HEK293 (cell line): ENCODE results near the gene AKAP11.

Experiments
- CTCF ChIA-PET: fragments of 350-600 bp; formaldehyde crosslinking; extraction: SDS; loops from one replicate; lab custom pipeline; 2021; ENCODE audit warnings: antibody characterized with exemption; lab: Yijun Ruan, JAX
- POLR2A ChIA-PET: fragments of 300-600 bp; formaldehyde crosslinking; extraction: SDS; loops from one replicate; lab custom pipeline; 2020; ENCODE audit warnings: antibody characterized with exemption, inconsistent platforms; lab: Yijun Ruan, JAX
- H3K27ac ChIP-seq: fragments of 200-500 bp; sonication (Bioruptor generic); 2 replicates; pipeline ENCODE4 v1.5.1; 2014; ENCODE audit warnings: low read depth, low read length, control low read depth, inconsistent platforms; ENCODE audit errors: extremely low read depth
- H3K36me3 ChIP-seq, 2 experiments: fragments of 200-500 bp in 1 of 2; sonication (Bioruptor generic) in 1 of 2; 1 replicate in 1 of 2; 2 replicates in 1 of 2; pipeline ENCODE4 v1.5.1; 2014 to 2017; ENCODE audit warnings: inconsistent platforms in 2 of 2, low read length in 2 of 2; ENCODE audit not compliant: control insufficient read depth in 2 of 2, insufficient read depth in 1 of 2
- H3K4me1 ChIP-seq: fragments of 200-500 bp; sonication (Bioruptor generic); 2 replicates; pipeline ENCODE4 v1.5.1; 2014; ENCODE audit warnings: mild to moderate bottlenecking, low read length, inconsistent platforms; ENCODE audit not compliant: control insufficient read depth, insufficient read depth
- H3K4me3 ChIP-seq: 2 replicates; pipeline ENCODE4 v1.5.1; 2011; ENCODE audit warnings: low read depth, mild to moderate bottlenecking, control low read depth, low read length, moderate library complexity
- H3K9me3 ChIP-seq: fragments of 200-500 bp; sonication (Bioruptor generic); 2 replicates; pipeline ENCODE4 v1.5.1; 2014; ENCODE audit warnings: low read depth, low read length, inconsistent platforms; ENCODE audit not compliant: control insufficient read depth, insufficient read depth
- HOXD13 ChIP-seq: sonication (generic); formaldehyde crosslinking; IDR thresholded peaks from 2 replicates; pipeline ENCODE4 v1.8.0; 2022; ENCODE audit warnings: missing genetic modification reagents, borderline replicate concordance
- ZBTB20 ChIP-seq: fragments of 450-650 bp; formaldehyde crosslinking; IDR thresholded peaks from 2 replicates; pipeline ENCODE4 v1.5.1; 2016; ENCODE audit warnings: missing biosample characterization, missing genetic modification characterization
- ZFP41 ChIP-seq: fragments of 450-650 bp; formaldehyde crosslinking; IDR thresholded peaks from 2 replicates; pipeline ENCODE4 v1.5.1; 2016; ENCODE audit warnings: missing biosample characterization, missing genetic modification characterization, borderline replicate concordance
- ZNF19 ChIP-seq: fragments of 450-650 bp; formaldehyde crosslinking; IDR thresholded peaks from 2 replicates; pipeline ENCODE4; 2016; ENCODE audit warnings: missing biosample characterization, missing genetic modification characterization, low read depth
- ZNF202 ChIP-seq: fragments of 450-650 bp; formaldehyde crosslinking; IDR thresholded peaks from 2 replicates; pipeline ENCODE4 v1.5.1; 2016; ENCODE audit warnings: missing biosample characterization, missing genetic modification characterization, borderline replicate concordance
- ZNF311 ChIP-seq: fragments of 450-650 bp; formaldehyde crosslinking; IDR thresholded peaks from 2 replicates; pipeline ENCODE4 v1.5.1; 2017; ENCODE audit warnings: missing biosample characterization, missing genetic modification characterization, borderline replicate concordance
- ZNF48 ChIP-seq: fragments of 450-650 bp; formaldehyde crosslinking; IDR thresholded peaks from 2 replicates; pipeline ENCODE4 v1.5.1; 2016; ENCODE audit warnings: missing biosample characterization, missing genetic modification characterization
- ZNF501 ChIP-seq: fragments of 450-650 bp; formaldehyde crosslinking; IDR thresholded peaks from 2 replicates; pipeline ENCODE4 v1.5.1; 2016; ENCODE audit warnings: missing biosample characterization, missing genetic modification characterization
- ZNF530 ChIP-seq: fragments of 450-650 bp; formaldehyde crosslinking; IDR thresholded peaks from 2 replicates; pipeline ENCODE4 v1.5.1; 2016; ENCODE audit warnings: low read depth, missing biosample characterization, missing genetic modification characterization
- TF ChIP-seq, protein P1 (sequence below): fragments of 450-650 bp; formaldehyde crosslinking; IDR thresholded peaks from 2 replicates; pipeline ENCODE4 v1.5.1; 2016; ENCODE audit warnings: missing biosample characterization, missing genetic modification characterization, borderline replicate concordance
- TF ChIP-seq, protein P2 (sequence below): fragments of 450-650 bp; formaldehyde crosslinking; IDR thresholded peaks from 2 replicates; pipeline ENCODE4 v1.5.1; 2016; ENCODE audit warnings: missing biosample characterization, missing genetic modification characterization, borderline replicate concordance
- TF ChIP-seq, protein P3 (sequence below): fragments of 450-650 bp; formaldehyde crosslinking; IDR thresholded peaks from 2 replicates; pipeline ENCODE4 v1.5.1; 2016; ENCODE audit warnings: missing biosample characterization, missing genetic modification characterization, low read depth
- TF ChIP-seq, protein P4 (sequence below): fragments of 450-650 bp; formaldehyde crosslinking; IDR thresholded peaks from 2 replicates; pipeline ENCODE4 v1.5.1; 2017; ENCODE audit warnings: missing biosample characterization, mild to moderate bottlenecking, missing genetic modification characterization, moderate library complexity

AKAP11 gene

DNA sequence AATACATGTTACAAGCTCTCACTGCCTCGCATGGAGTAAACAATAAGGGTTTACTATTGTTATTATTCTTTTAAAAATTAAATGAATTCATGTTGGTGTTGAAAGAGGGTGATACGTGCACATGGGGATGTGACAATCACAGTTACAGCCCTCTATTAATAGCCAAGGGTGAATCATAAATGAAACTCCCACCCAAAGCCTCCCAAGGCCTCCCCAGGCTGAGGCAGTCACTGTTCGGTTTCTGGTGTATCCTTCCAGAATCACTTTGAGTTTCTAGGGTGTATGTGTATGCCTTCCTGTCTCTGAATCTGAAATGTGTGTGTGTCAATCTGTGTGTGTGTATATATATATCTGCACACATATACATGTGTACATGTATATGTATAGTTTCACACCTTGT, 73.4 kb downstream of the AKAP11 start:
- no peaks in the 10 kb centered on the region for H3K36me3 ChIP-seq
- H3K27ac ChIP-seq = no peak overlapping the region
- no peaks in the 10 kb centered on the region for H3K4me1 ChIP-seq
- POLR2A ChIA-PET = no interaction called here
- TF ChIP-seq, protein P1, sequence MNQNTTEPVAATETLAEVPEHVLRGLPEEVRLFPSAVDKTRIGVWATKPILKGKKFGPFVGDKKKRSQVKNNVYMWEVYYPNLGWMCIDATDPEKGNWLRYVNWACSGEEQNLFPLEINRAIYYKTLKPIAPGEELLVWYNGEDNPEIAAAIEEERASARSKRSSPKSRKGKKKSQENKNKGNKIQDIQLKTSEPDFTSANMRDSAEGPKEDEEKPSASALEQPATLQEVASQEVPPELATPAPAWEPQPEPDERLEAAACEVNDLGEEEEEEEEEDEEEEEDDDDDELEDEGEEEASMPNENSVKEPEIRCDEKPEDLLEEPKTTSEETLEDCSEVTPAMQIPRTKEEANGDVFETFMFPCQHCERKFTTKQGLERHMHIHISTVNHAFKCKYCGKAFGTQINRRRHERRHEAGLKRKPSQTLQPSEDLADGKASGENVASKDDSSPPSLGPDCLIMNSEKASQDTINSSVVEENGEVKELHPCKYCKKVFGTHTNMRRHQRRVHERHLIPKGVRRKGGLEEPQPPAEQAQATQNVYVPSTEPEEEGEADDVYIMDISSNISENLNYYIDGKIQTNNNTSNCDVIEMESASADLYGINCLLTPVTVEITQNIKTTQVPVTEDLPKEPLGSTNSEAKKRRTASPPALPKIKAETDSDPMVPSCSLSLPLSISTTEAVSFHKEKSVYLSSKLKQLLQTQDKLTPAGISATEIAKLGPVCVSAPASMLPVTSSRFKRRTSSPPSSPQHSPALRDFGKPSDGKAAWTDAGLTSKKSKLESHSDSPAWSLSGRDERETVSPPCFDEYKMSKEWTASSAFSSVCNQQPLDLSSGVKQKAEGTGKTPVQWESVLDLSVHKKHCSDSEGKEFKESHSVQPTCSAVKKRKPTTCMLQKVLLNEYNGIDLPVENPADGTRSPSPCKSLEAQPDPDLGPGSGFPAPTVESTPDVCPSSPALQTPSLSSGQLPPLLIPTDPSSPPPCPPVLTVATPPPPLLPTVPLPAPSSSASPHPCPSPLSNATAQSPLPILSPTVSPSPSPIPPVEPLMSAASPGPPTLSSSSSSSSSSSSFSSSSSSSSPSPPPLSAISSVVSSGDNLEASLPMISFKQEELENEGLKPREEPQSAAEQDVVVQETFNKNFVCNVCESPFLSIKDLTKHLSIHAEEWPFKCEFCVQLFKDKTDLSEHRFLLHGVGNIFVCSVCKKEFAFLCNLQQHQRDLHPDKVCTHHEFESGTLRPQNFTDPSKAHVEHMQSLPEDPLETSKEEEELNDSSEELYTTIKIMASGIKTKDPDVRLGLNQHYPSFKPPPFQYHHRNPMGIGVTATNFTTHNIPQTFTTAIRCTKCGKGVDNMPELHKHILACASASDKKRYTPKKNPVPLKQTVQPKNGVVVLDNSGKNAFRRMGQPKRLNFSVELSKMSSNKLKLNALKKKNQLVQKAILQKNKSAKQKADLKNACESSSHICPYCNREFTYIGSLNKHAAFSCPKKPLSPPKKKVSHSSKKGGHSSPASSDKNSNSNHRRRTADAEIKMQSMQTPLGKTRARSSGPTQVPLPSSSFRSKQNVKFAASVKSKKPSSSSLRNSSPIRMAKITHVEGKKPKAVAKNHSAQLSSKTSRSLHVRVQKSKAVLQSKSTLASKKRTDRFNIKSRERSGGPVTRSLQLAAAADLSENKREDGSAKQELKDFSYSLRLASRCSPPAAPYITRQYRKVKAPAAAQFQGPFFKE (tag by site-specific recombination) = no peak
- no peak for TF ChIP-seq ZNF202
- TF ChIP-seq, protein P2, sequence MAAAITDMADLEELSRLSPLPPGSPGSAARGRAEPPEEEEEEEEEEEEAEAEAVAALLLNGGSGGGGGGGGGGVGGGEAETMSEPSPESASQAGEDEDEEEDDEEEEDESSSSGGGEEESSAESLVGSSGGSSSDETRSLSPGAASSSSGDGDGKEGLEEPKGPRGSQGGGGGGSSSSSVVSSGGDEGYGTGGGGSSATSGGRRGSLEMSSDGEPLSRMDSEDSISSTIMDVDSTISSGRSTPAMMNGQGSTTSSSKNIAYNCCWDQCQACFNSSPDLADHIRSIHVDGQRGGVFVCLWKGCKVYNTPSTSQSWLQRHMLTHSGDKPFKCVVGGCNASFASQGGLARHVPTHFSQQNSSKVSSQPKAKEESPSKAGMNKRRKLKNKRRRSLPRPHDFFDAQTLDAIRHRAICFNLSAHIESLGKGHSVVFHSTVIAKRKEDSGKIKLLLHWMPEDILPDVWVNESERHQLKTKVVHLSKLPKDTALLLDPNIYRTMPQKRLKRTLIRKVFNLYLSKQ (tag by site-specific recombination) = no peak
- no peak for TF ChIP-seq ZFP41 (tag by site-specific recombination)
- TF ChIP-seq, protein P3, sequence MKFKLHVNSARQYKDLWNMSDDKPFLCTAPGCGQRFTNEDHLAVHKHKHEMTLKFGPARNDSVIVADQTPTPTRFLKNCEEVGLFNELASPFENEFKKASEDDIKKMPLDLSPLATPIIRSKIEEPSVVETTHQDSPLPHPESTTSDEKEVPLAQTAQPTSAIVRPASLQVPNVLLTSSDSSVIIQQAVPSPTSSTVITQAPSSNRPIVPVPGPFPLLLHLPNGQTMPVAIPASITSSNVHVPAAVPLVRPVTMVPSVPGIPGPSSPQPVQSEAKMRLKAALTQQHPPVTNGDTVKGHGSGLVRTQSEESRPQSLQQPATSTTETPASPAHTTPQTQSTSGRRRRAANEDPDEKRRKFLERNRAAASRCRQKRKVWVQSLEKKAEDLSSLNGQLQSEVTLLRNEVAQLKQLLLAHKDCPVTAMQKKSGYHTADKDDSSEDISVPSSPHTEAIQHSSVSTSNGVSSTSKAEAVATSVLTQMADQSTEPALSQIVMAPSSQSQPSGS (tag by site-specific recombination) = no peak
- no peak for TF ChIP-seq HOXD13 (CRISPR knock-in tag)
- no peak for TF ChIP-seq ZNF530 (tag by site-specific recombination)
- no peaks in the 10 kb centered on the region for H3K9me3 ChIP-seq
- CTCF ChIA-PET = no interaction called here
- no peak overlapping the region for H3K4me3 ChIP-seq

DNA sequence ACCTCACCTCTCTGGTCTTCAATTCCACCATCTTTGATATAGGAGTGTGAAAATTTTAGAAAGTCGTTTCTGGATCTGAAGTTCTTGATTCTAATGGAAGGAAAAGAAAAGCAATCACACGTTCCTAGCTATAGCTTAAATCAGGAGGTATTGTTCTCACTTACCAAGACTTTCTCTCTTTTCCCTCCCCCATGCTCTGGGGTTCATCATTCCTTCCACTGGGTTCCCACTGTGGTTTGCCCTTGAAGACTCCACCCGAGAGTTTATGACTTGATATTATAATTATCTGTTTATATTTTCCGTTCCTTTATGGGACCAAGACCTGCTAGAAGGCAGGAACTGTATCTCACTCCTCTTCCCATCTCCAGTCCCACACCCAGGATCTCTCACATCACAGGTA, 76.6 kb downstream of the AKAP11 start:
- ChIA-PET CTCF (no interaction called here), POLR2A (no interaction called here)
- TF ChIP-seq ZNF19 (tag by site-specific recombination) (no peak), ZBTB20 (tag by site-specific recombination) (no peak), ZNF48 (tag by site-specific recombination) (no peak), ZNF311 (tag by site-specific recombination) (no peak), ZNF501 (no peak)
- TF ChIP-seq, protein P4, sequence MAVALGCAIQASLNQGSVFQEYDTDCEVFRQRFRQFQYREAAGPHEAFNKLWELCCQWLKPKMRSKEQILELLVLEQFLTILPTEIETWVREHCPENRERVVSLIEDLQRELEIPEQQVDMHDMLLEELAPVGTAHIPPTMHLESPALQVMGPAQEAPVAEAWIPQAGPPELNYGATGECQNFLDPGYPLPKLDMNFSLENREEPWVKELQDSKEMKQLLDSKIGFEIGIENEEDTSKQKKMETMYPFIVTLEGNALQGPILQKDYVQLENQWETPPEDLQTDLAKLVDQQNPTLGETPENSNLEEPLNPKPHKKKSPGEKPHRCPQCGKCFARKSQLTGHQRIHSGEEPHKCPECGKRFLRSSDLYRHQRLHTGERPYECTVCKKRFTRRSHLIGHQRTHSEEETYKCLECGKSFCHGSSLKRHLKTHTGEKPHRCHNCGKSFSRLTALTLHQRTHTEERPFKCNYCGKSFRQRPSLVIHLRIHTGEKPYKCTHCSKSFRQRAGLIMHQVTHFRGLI (tag by site-specific recombination) = no peak

More for the DNA sequence above, 76.6 kb downstream of the AKAP11 start:
- Histone ChIP-seq H3K4me3 (no peak overlapping the region), H3K4me1 (no peaks in the 10 kb centered on the region), H3K9me3 (no peaks in the 10 kb centered on the region), H3K27ac (no peak overlapping the region), H3K36me3 (no peaks in the 10 kb centered on the region)
